Keratinocyte (primary cell): ENCODE results near the gene FOXK1. TPM values are rescaled to one million over a fixed set of nuclear protein-coding genes. Genes with fewer than 3 reads are reported as not detected.
A peak's percentile ranks its signal among the peaks of the same experiment; 100 is the strongest.
"Not testable (repeated sequence)": the region's sequence is repeated elsewhere in the genome, so short reads cannot be mapped to it uniquely, and the experiment has no call there.

ENCODE experiments used
- DNase-seq: peaks from one replicate; pipeline ENCODE4 v3.0.0-alpha.2; 2011; ENCODE audit warnings: low read depth, missing footprints, low spot score
- FAIRE-seq: peaks from 2 replicates; lab custom pipeline; 2011; peaks lifted over from hg19 to GRCh38; lab: Jason Lieb, UNC
- H2AFZ ChIP-seq: 2 replicates; pipeline ENCODE4 v1.6.0; 2012; ENCODE audit warnings: low read length, control low read depth, inconsistent platforms; ENCODE audit not compliant: control insufficient read depth
- H3K27ac ChIP-seq: 2 replicates; pipeline ENCODE4 v1.5.1; 2011; ENCODE audit warnings: low read length; ENCODE audit not compliant: control insufficient read depth, insufficient read depth
- H3K27me3 ChIP-seq: 3 replicates; pipeline ENCODE4 v1.6.0; 2011; ENCODE audit warnings: low read length; ENCODE audit not compliant: control insufficient read depth, insufficient read depth; ENCODE audit errors: extremely low read depth
- H3K36me3 ChIP-seq, 2 experiments: 2 replicates in 1 of 2; 3 replicates in 1 of 2; pipeline ENCODE4 v1.5.1; 2011; ENCODE audit warnings: low read length in 2 of 2, mild to moderate bottlenecking in 1 of 2; ENCODE audit not compliant: control insufficient read depth in 2 of 2, insufficient read depth in 2 of 2; ENCODE audit errors: extremely low read depth in 1 of 2
- H3K4me1 ChIP-seq: 3 replicates; pipeline ENCODE4 v1.5.1; 2011; ENCODE audit warnings: low read length; ENCODE audit not compliant: control insufficient read depth, insufficient read depth; ENCODE audit errors: extremely low read depth
- H3K4me2 ChIP-seq: 3 replicates; pipeline ENCODE4 v1.6.0; 2011; ENCODE audit warnings: low read depth, low read length; ENCODE audit not compliant: control insufficient read depth, insufficient read depth; ENCODE audit errors: extremely low read depth
- H3K4me3 ChIP-seq, 3 experiments: fragments of 200-600 bp in 1 of 3; sonication (generic) in 1 of 3; 2 replicates in 2 of 3; 3 replicates in 1 of 3; pipeline ENCODE4 v1.5.1; 2011 to 2016; ENCODE audit warnings: low read length in 3 of 3, mild to moderate bottlenecking in 3 of 3, control low read depth in 2 of 3, inconsistent platforms in 1 of 3, low read depth in 1 of 3, mixed read lengths in 1 of 3, mixed run types in 1 of 3, moderate library complexity in 1 of 3; ENCODE audit not compliant: control insufficient read depth in 2 of 3, insufficient read depth in 2 of 3; ENCODE audit errors: extremely low read depth in 1 of 3
- H3K79me2 ChIP-seq: 2 replicates; pipeline ENCODE4 v1.6.0; 2012; ENCODE audit warnings: low read length; ENCODE audit not compliant: control insufficient read depth, insufficient read depth
- H3K9ac ChIP-seq: 3 replicates; pipeline ENCODE4 v1.6.0; 2011; ENCODE audit warnings: low read length; ENCODE audit not compliant: control insufficient read depth, insufficient read depth; ENCODE audit errors: extremely low read depth
- H3K9me1 ChIP-seq: 3 replicates; pipeline ENCODE4 v1.6.0; 2011; ENCODE audit warnings: low read length; ENCODE audit not compliant: control insufficient read depth, insufficient read depth; ENCODE audit errors: extremely low read depth
- H3K9me3 ChIP-seq: 2 replicates; pipeline ENCODE4 v1.5.1; 2012; ENCODE audit warnings: low read depth, low read length; ENCODE audit not compliant: control insufficient read depth
- H4K20me1 ChIP-seq: 3 replicates; pipeline ENCODE4 v1.6.0; 2011; ENCODE audit warnings: low read length; ENCODE audit not compliant: control insufficient read depth, insufficient read depth; ENCODE audit errors: extremely low read depth
- EZH2 ChIP-seq: IDR thresholded peaks from one replicate; pipeline ENCODE4 v1.6.1; 2012; ENCODE audit warnings: inconsistent platforms, mild to moderate bottlenecking, low read length, moderate library complexity
- dilution Hi-C: fragments of 300-500 bp; cut with MboI; formaldehyde crosslinking; loops from one replicate; pipeline ENCODE4 v1.7.0; 2020; ENCODE audit warnings: low sequenced_read_pairs; ENCODE audit not compliant: extremely low pct_ligation_motif_present
- polyA plus RNA-seq, 5 experiments: library from polyadenylated mRNA; depleted of rRNA in 3 of 5; stranded (reverse) in 3 of 5; stranded (forward) in 1 of 5; unstranded in 1 of 5; fragments of >200 nt; gene quantifications; 1 replicate in 1 of 5; 2 replicates in 3 of 5; 3 replicates in 1 of 5; pipeline versions ENCODE4 v1.2.1 to v1.2.3, GENCODE V29; 2011 to 2012; ENCODE audit warnings: missing spikeins in 2 of 5, low read depth in 1 of 5, low replicate concordance in 1 of 5
- TF ChIP-seq, protein P1 (sequence below), 3 experiments: IDR thresholded peaks in 1 of 3; conservative IDR thresholded peaks in 1 of 3; optimal IDR thresholded peaks in 1 of 3; 2 replicates in 2 of 3; 3 replicates in 1 of 3; pipeline versions ENCODE3 to v1.5.1; 2011; ENCODE audit warnings: low read length in 3 of 3, mild to moderate bottlenecking in 3 of 3, moderate library complexity in 2 of 3, control low read depth in 1 of 3, inconsistent platforms in 1 of 3; ENCODE audit not compliant: insufficient read depth in 2 of 3; ENCODE audit errors: extremely low read depth in 1 of 3

FOXK1 gene
- polyA plus RNA-seq, 1 donor (not counting 4 experiments of a cell fraction or from before 2014, with no cell fraction given) = 4.4 TPM

GRCh38 chr7:4642468-4643203 is 39.5 kb upstream of the FOXK1 start:
- H3K4me1 ChIP-seq = peaks cover 5% of the 10 kb centered on the region
- dilution Hi-C loops = no loop called here
- peak overlapping the region; percentile 91 for H3K4me2 ChIP-seq
- no peaks in the 10 kb centered on the region for H3K27me3 ChIP-seq
- no peaks in the 10 kb centered on the region for H4K20me1 ChIP-seq
- no peak for DNase-seq
- no peak for FAIRE-seq
- peak overlapping the region; percentile 95 for H3K9ac ChIP-seq
- H3K9me1 ChIP-seq = no peaks in the 10 kb centered on the region
- H2AFZ ChIP-seq = peak overlapping the region; percentile 90
- peak overlapping the region; percentile 82 for H3K27ac ChIP-seq
- H3K9me3 ChIP-seq = peaks cover 1% of the 10 kb centered on the region
- H3K79me2 ChIP-seq = no peaks in the 10 kb centered on the region
- H3K36me3 ChIP-seq = no peaks in the 10 kb centered on the region
- H3K4me3 ChIP-seq = peak overlapping the region; percentile 79 to 90 (median 88)
- TF ChIP-seq, protein P1, sequence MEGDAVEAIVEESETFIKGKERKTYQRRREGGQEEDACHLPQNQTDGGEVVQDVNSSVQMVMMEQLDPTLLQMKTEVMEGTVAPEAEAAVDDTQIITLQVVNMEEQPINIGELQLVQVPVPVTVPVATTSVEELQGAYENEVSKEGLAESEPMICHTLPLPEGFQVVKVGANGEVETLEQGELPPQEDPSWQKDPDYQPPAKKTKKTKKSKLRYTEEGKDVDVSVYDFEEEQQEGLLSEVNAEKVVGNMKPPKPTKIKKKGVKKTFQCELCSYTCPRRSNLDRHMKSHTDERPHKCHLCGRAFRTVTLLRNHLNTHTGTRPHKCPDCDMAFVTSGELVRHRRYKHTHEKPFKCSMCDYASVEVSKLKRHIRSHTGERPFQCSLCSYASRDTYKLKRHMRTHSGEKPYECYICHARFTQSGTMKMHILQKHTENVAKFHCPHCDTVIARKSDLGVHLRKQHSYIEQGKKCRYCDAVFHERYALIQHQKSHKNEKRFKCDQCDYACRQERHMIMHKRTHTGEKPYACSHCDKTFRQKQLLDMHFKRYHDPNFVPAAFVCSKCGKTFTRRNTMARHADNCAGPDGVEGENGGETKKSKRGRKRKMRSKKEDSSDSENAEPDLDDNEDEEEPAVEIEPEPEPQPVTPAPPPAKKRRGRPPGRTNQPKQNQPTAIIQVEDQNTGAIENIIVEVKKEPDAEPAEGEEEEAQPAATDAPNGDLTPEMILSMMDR (optimal IDR thresholded peaks at IDR 0.05 in 1 of 3, IDR thresholded peaks at IDR 0.05 in 1 of 3, conservative IDR thresholded peaks at IDR 0.05 in 1 of 3; ENCODE audit: extremely low read depth in 1 of 3, insufficient read depth in 2 of 3, low read length in 3 of 3) = no peak
- no peak for TF ChIP-seq EZH2

GRCh38 chr7:4643204-4643471 is 39.0 kb upstream of the FOXK1 start:
- H3K4me2 ChIP-seq, FAIRE-seq, dilution Hi-C loops: not testable (repeated sequence)

GRCh38 chr7:4645246-4645645 is 36.8 kb upstream of the FOXK1 start:
- Histone ChIP-seq H3K27me3 (no peaks in the 10 kb centered on the region), H3K27ac (no peak overlapping the region), H3K4me3 (no peak overlapping the region), H2AFZ (no peak overlapping the region), H3K9me3 (peaks cover 1% of the 10 kb centered on the region), H3K9ac (no peak overlapping the region), H3K4me2 (no peak overlapping the region), H3K4me1 (peaks cover 5% of the 10 kb centered on the region), H4K20me1 (no peaks in the 10 kb centered on the region), H3K79me2 (no peaks in the 10 kb centered on the region), H3K9me1 (no peaks in the 10 kb centered on the region), H3K36me3 (no peaks in the 10 kb centered on the region)
- dilution Hi-C loops = no loop called here
- no peak for FAIRE-seq
- no peak for DNase-seq
- TF ChIP-seq, protein P1 (optimal IDR thresholded peaks at IDR 0.05 in 1 of 3, IDR thresholded peaks at IDR 0.05 in 1 of 3, conservative IDR thresholded peaks at IDR 0.05 in 1 of 3; ENCODE audit: extremely low read depth in 1 of 3, insufficient read depth in 2 of 3, low read length in 3 of 3) = no peak
- TF ChIP-seq EZH2 = no peak

More at GRCh38 chr7:4643204-4643471, 39.0 kb upstream of the FOXK1 start:
- not testable (repeated sequence) for H3K27ac ChIP-seq, H3K4me1 ChIP-seq, H3K27me3 ChIP-seq, H3K9me3 ChIP-seq, H3K9me1 ChIP-seq, DNase-seq, H3K36me3 ChIP-seq, H2AFZ ChIP-seq, H4K20me1 ChIP-seq, H3K9ac ChIP-seq, H3K4me3 ChIP-seq, H3K79me2 ChIP-seq
